ENCODE measurements around the gene C10orf105.

The C10orf105 gene

DNA sequence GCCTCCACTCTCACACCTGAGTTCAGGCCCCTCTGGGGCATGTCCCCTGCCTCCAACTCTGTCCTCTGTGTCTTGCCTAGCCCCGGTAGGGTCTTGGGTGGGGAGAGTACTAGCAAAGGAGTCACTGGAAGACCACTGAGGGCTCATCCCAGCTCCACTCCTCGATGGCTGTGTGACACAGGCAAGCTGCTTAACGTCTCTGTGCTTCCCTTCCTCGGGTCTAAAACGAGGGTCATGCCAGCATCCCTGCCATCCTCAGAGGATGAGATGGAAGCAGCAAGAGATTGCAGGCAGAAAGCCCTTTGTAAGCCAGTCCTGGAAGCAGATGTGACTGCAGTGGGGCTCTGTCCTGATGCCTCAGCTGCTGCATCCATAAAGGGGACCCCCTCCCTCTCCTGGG, 15.2 kb upstream of the C10orf105 start:
- peaks cover 5% of the 10 kb centered on the region for H3K27me3 ChIP-seq (replicated peaks; ENCODE audit: control insufficient read depth, insufficient read depth, low read length)
- H3K36me3 ChIP-seq (ENCODE audit: control insufficient read depth, insufficient read depth, low read length, severe bottlenecking) = no peaks in the 10 kb centered on the region
- H3K4me3 ChIP-seq (ENCODE audit: low read length) = no peak overlapping the region
- H3K9ac ChIP-seq (ENCODE audit: low read length) = no peak overlapping the region
- H3K4me1 ChIP-seq (ENCODE audit: control insufficient read depth, insufficient read depth, low read length) = peaks cover 2% of the 10 kb centered on the region
- H3K9me3 ChIP-seq (ENCODE audit: control insufficient read depth, low read length) = no peaks in the 10 kb centered on the region
- no peak for DNase-seq (ENCODE audit: low read depth)

DNA sequence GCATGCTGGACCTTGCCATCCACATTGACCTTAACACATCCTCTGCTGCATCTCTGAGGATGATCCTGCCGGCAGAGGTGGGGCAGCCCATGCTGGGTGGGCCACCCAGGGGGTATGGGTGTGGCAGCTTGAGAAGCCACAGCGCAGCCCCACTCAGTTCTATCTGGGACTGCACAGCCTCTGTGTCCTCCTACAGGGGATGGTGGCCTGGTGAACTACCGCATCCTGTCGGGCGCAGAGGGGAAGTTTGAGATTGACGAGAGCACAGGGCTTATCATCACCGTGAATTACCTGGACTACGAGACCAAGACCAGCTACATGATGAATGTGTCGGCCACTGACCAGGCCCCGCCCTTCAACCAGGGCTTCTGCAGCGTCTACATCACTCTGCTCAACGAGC, 12.2 kb upstream of the C10orf105 start:
- no peak overlapping the region for H3K4me3 ChIP-seq (ENCODE audit: low read length)

GRCh38 chr10:71729161-71729636, 9.6 kb upstream of the C10orf105 start:
- Histone ChIP-seq H3K9ac (ENCODE audit: low read length) (no peak overlapping the region), H3K4me1 (ENCODE audit: control insufficient read depth, insufficient read depth, low read length) (peaks cover 18% of the 10 kb centered on the region), H3K27me3 (replicated peaks; ENCODE audit: control insufficient read depth, insufficient read depth, low read length) (peaks cover 5% of the 10 kb centered on the region), H3K9me3 (ENCODE audit: control insufficient read depth, low read length) (no peaks in the 10 kb centered on the region), H3K36me3 (ENCODE audit: control insufficient read depth, insufficient read depth, low read length, severe bottlenecking) (no peaks in the 10 kb centered on the region), H3K4me3 (ENCODE audit: low read length) (no peak overlapping the region)
- DNase-seq (ENCODE audit: low read depth) = peak; percentile 29

More for the DNA sequence above, 12.2 kb upstream of the C10orf105 start:
- Histone ChIP-seq H3K36me3 (ENCODE audit: control insufficient read depth, insufficient read depth, low read length, severe bottlenecking) (no peaks in the 10 kb centered on the region), H3K9ac (ENCODE audit: low read length) (no peak overlapping the region), H3K27me3 (replicated peaks; ENCODE audit: control insufficient read depth, insufficient read depth, low read length) (peaks cover 5% of the 10 kb centered on the region), H3K4me1 (ENCODE audit: control insufficient read depth, insufficient read depth, low read length) (peaks cover 18% of the 10 kb centered on the region), H3K9me3 (ENCODE audit: control insufficient read depth, low read length) (no peaks in the 10 kb centered on the region)
- no peak for DNase-seq (ENCODE audit: low read depth)

DNA sequence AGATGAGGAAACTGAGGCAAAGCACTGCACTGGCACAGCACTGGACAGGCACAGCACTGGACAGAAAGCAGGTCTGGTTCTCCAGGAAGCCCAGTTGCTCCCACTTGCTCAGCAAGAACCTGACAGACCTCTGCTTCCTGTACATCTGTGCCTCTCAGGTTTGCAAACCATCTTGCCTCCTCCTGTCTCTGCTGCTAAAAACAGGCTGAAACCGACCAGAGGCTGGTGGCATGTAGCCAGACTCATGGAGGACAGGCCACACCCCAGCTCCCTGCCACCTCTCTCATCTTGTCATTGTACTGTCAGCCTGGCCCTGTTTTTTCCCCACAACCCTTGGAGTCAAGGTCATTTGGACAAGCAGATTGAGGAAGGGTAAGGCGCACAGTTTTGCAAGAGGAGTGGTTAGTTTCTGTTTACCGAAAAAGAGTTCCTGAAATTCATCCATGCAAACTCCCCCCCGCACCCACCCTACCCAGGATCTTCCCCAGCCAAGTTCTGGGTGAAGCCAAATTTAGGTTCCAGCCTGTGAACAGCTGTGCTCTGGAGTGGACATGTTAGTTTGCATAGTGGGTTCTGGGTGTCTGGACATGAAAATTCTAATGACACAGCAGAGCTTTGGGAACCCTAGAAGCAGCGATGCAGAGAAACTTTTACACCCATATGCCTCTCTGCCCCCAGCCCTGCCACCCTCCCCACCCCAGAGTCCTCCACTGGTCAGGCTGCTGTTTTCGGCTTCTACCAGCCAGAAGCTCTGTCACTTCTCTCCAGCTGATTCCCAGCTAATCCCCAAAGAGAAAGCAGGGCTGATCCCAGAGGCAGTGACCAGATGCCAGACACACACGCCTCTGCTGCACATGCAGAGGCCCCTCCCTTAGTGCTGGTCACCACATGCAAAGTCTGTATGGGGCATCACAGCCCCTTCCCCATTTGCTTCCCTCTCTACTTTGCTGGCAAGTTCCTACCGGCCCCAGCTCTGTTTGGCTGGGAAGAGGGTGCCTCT, 8.5 kb upstream of the C10orf105 start:
- peak; percentile 44 for DNase-seq (ENCODE audit: low read depth)
- H3K27me3 ChIP-seq (replicated peaks; ENCODE audit: control insufficient read depth, insufficient read depth, low read length) = peaks cover 5% of the 10 kb centered on the region
- no peaks in the 10 kb centered on the region for H3K36me3 ChIP-seq (ENCODE audit: control insufficient read depth, insufficient read depth, low read length, severe bottlenecking)
- H3K9ac ChIP-seq (ENCODE audit: low read length) = peak overlapping the region; percentile 2
- no peak overlapping the region for H3K4me3 ChIP-seq (ENCODE audit: low read length)
- H3K4me1 ChIP-seq (ENCODE audit: control insufficient read depth, insufficient read depth, low read length) = peaks cover 18% of the 10 kb centered on the region
- H3K9me3 ChIP-seq (ENCODE audit: control insufficient read depth, low read length) = peaks cover under 1% of the 10 kb centered on the region

DNA sequence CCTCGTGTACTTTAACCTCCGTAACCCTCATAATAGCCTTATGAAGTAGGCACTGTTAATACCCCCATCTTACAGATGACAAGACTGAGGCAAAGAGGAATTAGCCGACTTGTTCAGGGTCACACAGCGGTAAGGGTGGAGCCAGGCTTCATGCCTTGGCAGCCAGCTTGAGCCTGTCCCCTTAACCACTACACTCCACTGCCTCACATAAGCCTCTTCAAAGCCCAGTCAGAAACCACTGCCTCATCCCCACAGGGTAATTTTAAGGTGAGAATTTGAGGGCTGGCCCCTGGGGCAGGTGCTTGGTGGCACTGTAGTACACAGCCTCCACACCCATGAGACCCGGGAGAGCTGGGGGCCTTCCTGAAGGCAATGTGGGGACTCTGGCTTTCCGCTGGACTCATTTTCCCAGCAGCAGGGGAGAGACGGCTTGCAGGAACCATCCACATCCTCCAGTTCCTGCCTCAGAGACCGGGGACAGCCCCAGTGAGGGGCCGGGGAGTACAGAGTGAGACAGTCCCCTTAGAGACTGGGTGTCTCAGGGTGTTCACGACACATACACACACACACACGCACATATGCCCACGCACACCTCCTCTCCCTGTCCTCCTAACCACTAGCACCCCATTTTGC, 7.6 kb upstream of the C10orf105 start:
- DNase-seq (ENCODE audit: low read depth) = no peak
- peaks cover 5% of the 10 kb centered on the region for H3K27me3 ChIP-seq (replicated peaks; ENCODE audit: control insufficient read depth, insufficient read depth, low read length)

DNA sequence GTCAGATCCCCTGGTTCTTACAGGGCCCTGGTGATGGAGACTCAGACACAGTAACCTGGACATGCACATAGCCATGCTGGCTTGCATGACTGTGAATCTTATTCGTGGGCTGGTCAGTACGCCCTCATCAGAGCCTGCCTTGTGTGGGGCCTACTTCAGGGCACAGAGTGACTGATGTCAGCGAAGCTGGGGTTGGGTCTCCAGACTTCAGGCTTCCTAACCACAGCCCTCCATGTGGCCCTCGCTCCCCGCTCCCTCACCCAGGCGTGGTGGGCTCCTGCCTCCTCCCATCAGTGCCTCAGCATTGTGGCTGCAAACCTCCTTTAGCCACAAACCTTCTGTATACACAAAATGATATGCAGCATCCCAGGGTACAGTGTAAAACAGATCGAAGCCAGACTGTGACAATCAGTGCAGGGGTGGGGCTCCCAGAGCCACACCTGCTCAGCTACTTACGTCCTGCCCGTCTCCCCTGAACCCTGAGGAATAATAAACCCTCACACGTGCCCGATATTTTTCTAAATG, 7.1 kb upstream of the C10orf105 start:
- no peak for DNase-seq (ENCODE audit: low read depth)
- Histone ChIP-seq H3K9ac (ENCODE audit: low read length) (no peak overlapping the region), H3K4me1 (ENCODE audit: control insufficient read depth, insufficient read depth, low read length) (peaks cover 18% of the 10 kb centered on the region), H3K9me3 (ENCODE audit: control insufficient read depth, low read length) (peaks cover 8% of the 10 kb centered on the region), H3K4me3 (ENCODE audit: low read length) (no peak overlapping the region), H3K27me3 (replicated peaks; ENCODE audit: control insufficient read depth, insufficient read depth, low read length) (no peaks in the 10 kb centered on the region), H3K36me3 (ENCODE audit: control insufficient read depth, insufficient read depth, low read length, severe bottlenecking) (no peaks in the 10 kb centered on the region)

More for the DNA sequence above, 7.6 kb upstream of the C10orf105 start:
- no peak overlapping the region for H3K4me3 ChIP-seq (ENCODE audit: low read length)
- peak overlapping the region; percentile 2 for H3K9ac ChIP-seq (ENCODE audit: low read length)
- H3K9me3 ChIP-seq (ENCODE audit: control insufficient read depth, low read length) = peaks cover 8% of the 10 kb centered on the region
- peaks cover 18% of the 10 kb centered on the region for H3K4me1 ChIP-seq (ENCODE audit: control insufficient read depth, insufficient read depth, low read length)
- H3K36me3 ChIP-seq (ENCODE audit: control insufficient read depth, insufficient read depth, low read length, severe bottlenecking) = no peaks in the 10 kb centered on the region

- Histone ChIP-seq H3K36me3 (ENCODE audit: control insufficient read depth, insufficient read depth, low read length, severe bottlenecking) (no peaks in the 10 kb centered on the region), H3K9ac (ENCODE audit: low read length) (no peak overlapping the region), H3K4me3 (ENCODE audit: low read length) (no peak overlapping the region), H3K27me3 (replicated peaks; ENCODE audit: control insufficient read depth, insufficient read depth, low read length) (no peaks in the 10 kb centered on the region), H3K9me3 (ENCODE audit: control insufficient read depth, low read length) (peaks cover 8% of the 10 kb centered on the region), H3K4me1 (ENCODE audit: control insufficient read depth, insufficient read depth, low read length) (peaks cover 18% of the 10 kb centered on the region)
- DNase-seq (ENCODE audit: low read depth) = peak; percentile 50
Observed at GRCh38 chr10:71725998-71726579, 6.5 kb upstream of the C10orf105 start.

GRCh38 chr10:71725249-71725648, 5.7 kb upstream of the C10orf105 start:
- no peaks in the 10 kb centered on the region for H3K27me3 ChIP-seq (replicated peaks; ENCODE audit: control insufficient read depth, insufficient read depth, low read length)
- H3K9ac ChIP-seq (ENCODE audit: low read length) = no peak overlapping the region
- peaks cover 8% of the 10 kb centered on the region for H3K9me3 ChIP-seq (ENCODE audit: control insufficient read depth, low read length)
- no peak overlapping the region for H3K4me3 ChIP-seq (ENCODE audit: low read length)
- no peaks in the 10 kb centered on the region for H3K36me3 ChIP-seq (ENCODE audit: control insufficient read depth, insufficient read depth, low read length, severe bottlenecking)
- no peak for DNase-seq (ENCODE audit: low read depth)
- H3K4me1 ChIP-seq (ENCODE audit: control insufficient read depth, insufficient read depth, low read length) = peaks cover 18% of the 10 kb centered on the region

GRCh38 chr10:71724539-71724938, 5.0 kb upstream of the C10orf105 start:
- no peak overlapping the region for H3K4me3 ChIP-seq (ENCODE audit: low read length)
- no peaks in the 10 kb centered on the region for H3K27me3 ChIP-seq (replicated peaks; ENCODE audit: control insufficient read depth, insufficient read depth, low read length)
- H3K9me3 ChIP-seq (ENCODE audit: control insufficient read depth, low read length) = peaks cover 8% of the 10 kb centered on the region
- H3K36me3 ChIP-seq (ENCODE audit: control insufficient read depth, insufficient read depth, low read length, severe bottlenecking) = no peaks in the 10 kb centered on the region
- DNase-seq (ENCODE audit: low read depth) = no peak
- peaks cover 18% of the 10 kb centered on the region for H3K4me1 ChIP-seq (ENCODE audit: control insufficient read depth, insufficient read depth, low read length)
- H3K9ac ChIP-seq (ENCODE audit: low read length) = no peak overlapping the region

- H3K4me3 ChIP-seq (ENCODE audit: low read length) = no peak overlapping the region
- no peaks in the 10 kb centered on the region for H3K36me3 ChIP-seq (ENCODE audit: control insufficient read depth, insufficient read depth, low read length, severe bottlenecking)
- no peak for DNase-seq (ENCODE audit: low read depth)
- H3K4me1 ChIP-seq (ENCODE audit: control insufficient read depth, insufficient read depth, low read length) = peaks cover 8% of the 10 kb centered on the region
- no peak overlapping the region for H3K9ac ChIP-seq (ENCODE audit: low read length)
- H3K27me3 ChIP-seq (replicated peaks; ENCODE audit: control insufficient read depth, insufficient read depth, low read length) = no peaks in the 10 kb centered on the region
- peaks cover 8% of the 10 kb centered on the region for H3K9me3 ChIP-seq (ENCODE audit: control insufficient read depth, low read length)
Observed at GRCh38 chr10:71723311-71723710, 3.7 kb upstream of the C10orf105 start.

DNA sequence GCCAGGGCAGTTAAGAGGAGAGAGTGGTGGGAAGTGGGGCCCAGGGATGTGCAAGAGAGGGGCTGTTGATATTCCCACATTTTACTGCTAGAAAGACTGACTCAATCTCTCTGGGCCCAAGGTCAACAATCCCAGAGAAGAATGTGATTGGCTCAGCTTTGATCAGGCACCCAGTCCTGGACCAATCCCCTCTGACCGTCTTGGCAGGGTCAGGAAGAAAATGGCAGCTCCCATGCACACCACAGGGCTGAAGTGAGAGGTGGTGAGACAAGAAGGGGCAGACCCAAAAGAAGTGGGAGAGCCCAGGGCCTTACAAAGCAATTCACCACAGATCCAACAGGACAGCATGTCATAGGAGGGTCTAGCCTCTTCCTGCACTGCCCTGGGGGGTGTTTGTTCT, 3.3 kb upstream of the C10orf105 start:
- Histone ChIP-seq H3K9ac (ENCODE audit: low read length) (no peak overlapping the region), H3K4me1 (ENCODE audit: control insufficient read depth, insufficient read depth, low read length) (peaks cover 6% of the 10 kb centered on the region), H3K36me3 (ENCODE audit: control insufficient read depth, insufficient read depth, low read length, severe bottlenecking) (no peaks in the 10 kb centered on the region), H3K27me3 (replicated peaks; ENCODE audit: control insufficient read depth, insufficient read depth, low read length) (no peaks in the 10 kb centered on the region), H3K4me3 (ENCODE audit: low read length) (no peak overlapping the region), H3K9me3 (ENCODE audit: control insufficient read depth, low read length) (peaks cover 8% of the 10 kb centered on the region)
- no peak for DNase-seq (ENCODE audit: low read depth)
